Endothelial cell (in vitro differentiated cells): Measurements from ENCODE around the gene ACOXL. TPM values are rescaled to one million over a fixed set of nuclear protein-coding genes. Genes with fewer than 3 reads are reported as not detected.

Experiments
- DNase-seq: peaks from one replicate; pipeline ENCODE4 v3.0.0; 2021; ENCODE audit warnings: low spot score
- H3K27ac Mint-ChIP-seq: one replicate; pipeline ENCODE4 v1.8.0; 2021; ENCODE audit warnings: mixed read lengths, inconsistent platforms; ENCODE audit not compliant: unreplicated experiment
- H3K27me3 Mint-ChIP-seq: one replicate; pipeline ENCODE4 v1.8.0; 2021; ENCODE audit warnings: mild to moderate bottlenecking, moderate library complexity, mixed read lengths, inconsistent platforms; ENCODE audit not compliant: unreplicated experiment
- H3K36me3 Mint-ChIP-seq: one replicate; pipeline ENCODE4 v1.8.0; 2021; ENCODE audit warnings: mild to moderate bottlenecking, low read depth, mixed read lengths, inconsistent platforms; ENCODE audit not compliant: unreplicated experiment
- H3K4me1 Mint-ChIP-seq: one replicate; pipeline ENCODE4 v1.8.0; 2021; ENCODE audit warnings: mild to moderate bottlenecking, mixed read lengths, inconsistent platforms; ENCODE audit not compliant: unreplicated experiment
- H3K4me3 Mint-ChIP-seq: one replicate; pipeline ENCODE4 v1.8.0; 2021; ENCODE audit warnings: mild to moderate bottlenecking, mixed read lengths, inconsistent platforms; ENCODE audit not compliant: unreplicated experiment
- H3K9me3 Mint-ChIP-seq: one replicate; pipeline ENCODE4 v1.8.0; 2021; ENCODE audit warnings: mixed read lengths, inconsistent platforms; ENCODE audit not compliant: unreplicated experiment
- CTCF ChIP-seq: fragments of 200-600 bp; sonication (generic); IDR thresholded peaks from one replicate; pipeline ENCODE4 v1.5.0; 2021; ENCODE audit warnings: antibody characterized with exemption; ENCODE audit not compliant: unreplicated experiment
- total RNA-seq: library from RNA; stranded (reverse); fragmentation: NEBNext Ultra II Directional; extraction: Animal tissue kit (Norgen Biotek cat#: 25700); gene quantifications from one replicate; pipeline ENCODE4 v1.2.1, GENCODE V29; 2021; ENCODE audit not compliant: unreplicated experiment

The ACOXL gene
- total RNA-seq, 1 donor from 2014 or later: 0.44 TPM

- no peak overlapping the region for H3K27ac Mint-ChIP-seq
- no peaks in the 10 kb centered on the region for H3K9me3 Mint-ChIP-seq
- TF ChIP-seq CTCF: no peak
- peaks cover 1% of the 10 kb centered on the region for H3K27me3 Mint-ChIP-seq
- H3K36me3 Mint-ChIP-seq: peaks cover 9% of the 10 kb centered on the region
- no peak for DNase-seq
- H3K4me1 Mint-ChIP-seq: peaks cover 19% of the 10 kb centered on the region
- no peak overlapping the region for H3K4me3 Mint-ChIP-seq
These were observed 416.0 kb downstream of the ACOXL start for GRCh38 chr2:111148225-111148873.

GRCh38 chr2:111148925-111149324 lies 416.6 kb downstream of the ACOXL start:
- H3K4me1 Mint-ChIP-seq: peaks cover 21% of the 10 kb centered on the region
- no peak overlapping the region for H3K4me3 Mint-ChIP-seq
- no peak overlapping the region for H3K27ac Mint-ChIP-seq
- DNase-seq: no peak
- peaks cover 1% of the 10 kb centered on the region for H3K27me3 Mint-ChIP-seq
- H3K36me3 Mint-ChIP-seq: peaks cover 9% of the 10 kb centered on the region
- H3K9me3 Mint-ChIP-seq: no peaks in the 10 kb centered on the region
- no peak for TF ChIP-seq CTCF

- peaks cover 1% of the 10 kb centered on the region for H3K27me3 Mint-ChIP-seq
- no peaks in the 10 kb centered on the region for H3K9me3 Mint-ChIP-seq
- no peak overlapping the region for H3K27ac Mint-ChIP-seq
- peaks cover 25% of the 10 kb centered on the region for H3K4me1 Mint-ChIP-seq
- peaks cover 9% of the 10 kb centered on the region for H3K36me3 Mint-ChIP-seq
- DNase-seq: no peak
- H3K4me3 Mint-ChIP-seq: no peak overlapping the region
- no peak for TF ChIP-seq CTCF
These were observed 417.6 kb downstream of the ACOXL start for GRCh38 chr2:111149882-111150455.

- Mint-ChIP-seq H3K27ac (peak overlapping the region; percentile 22), H3K4me3 (no peak overlapping the region), H3K9me3 (no peaks in the 10 kb centered on the region), H3K4me1 (peaks cover 36% of the 10 kb centered on the region), H3K27me3 (peaks cover 2% of the 10 kb centered on the region), H3K36me3 (peaks cover 22% of the 10 kb centered on the region)
- DNase-seq: no peak
- no peak for TF ChIP-seq CTCF
These were observed 422.4 kb downstream of the ACOXL start for GRCh38 chr2:111154758-111155157.

GRCh38 chr2:111155610-111156009 lies 423.2 kb downstream of the ACOXL start:
- TF ChIP-seq CTCF: no peak
- Mint-ChIP-seq H3K4me3 (no peak overlapping the region), H3K4me1 (peaks cover 45% of the 10 kb centered on the region), H3K9me3 (no peaks in the 10 kb centered on the region), H3K36me3 (peaks cover 28% of the 10 kb centered on the region), H3K27me3 (peaks cover 2% of the 10 kb centered on the region), H3K27ac (no peak overlapping the region)
- no peak for DNase-seq
